Esophagus squamous epithelium (tissue), 5 donors: Measurements from ENCODE around the gene CYTIP. TPM values are rescaled to one million over a fixed set of nuclear protein-coding genes. Genes with fewer than 3 reads are reported as not detected.
"Not testable (repeated sequence)": the region's sequence is repeated elsewhere in the genome, so short reads cannot be mapped to it uniquely, and the experiment has no call there.

Source experiments
- DNase-seq: peaks from one replicate; lab custom pipeline; 2025; lab: John Stamatoyannopoulos, UW
- H3K27ac ChIP-seq, 4 donors: fragments of 200-600 bp; sonication (generic); one replicate each; pipeline ENCODE4 v1.5.1; 2016 to 2019; ENCODE audit warnings: mild to moderate bottlenecking in 1 of 4
- H3K27me3 ChIP-seq, 4 donors: fragments of 200-600 bp; sonication (generic); 1 replicate in 3 of 4; 2 replicates in 1 of 4; pipeline versions ENCODE4 v1.5.1 to v1.6.0; 2017 to 2021; ENCODE audit warnings: antibody characterized with exemption in 1 of 4
- H3K36me3 ChIP-seq, 3 donors: fragments of 200-600 bp; sonication (generic); one replicate each; pipeline ENCODE4 v1.5.1; 2016 to 2019
- H3K4me1 ChIP-seq, 3 donors: fragments of 200-600 bp; sonication (generic); one replicate each; pipeline ENCODE4 v1.5.1; 2017 to 2019
- H3K4me3 ChIP-seq, 4 donors: fragments of 200-600 bp; sonication (generic); 1 replicate in 3 of 4; 2 replicates in 1 of 4; pipeline ENCODE4 v1.5.1; 2016 to 2019; ENCODE audit warnings: mild to moderate bottlenecking in 2 of 4, moderate library complexity in 1 of 4
- H3K9me3 ChIP-seq, 3 donors: fragments of 200-600 bp; sonication (generic); one replicate each; pipeline ENCODE4 v1.5.1; 2016 to 2019
- POLR2A ChIP-seq, 4 donors: fragments of 450-650 bp; IDR thresholded peaks; one replicate each; pipeline ENCODE4 v1.6.1; 2017; ENCODE audit warnings: antibody characterized with exemption in 4 of 4, mild to moderate bottlenecking in 4 of 4, moderate library complexity in 3 of 4
- WGBS, 2 donors: methylation state at CpG; one replicate each; pipeline ENCODE4 v1.1.5; 2018; 5-methylcytosine and 5-hydroxymethylcytosine counted together
- intact Hi-C: fragments of 100-400 bp; cut with DNase I; formaldehyde crosslinking; loops from one replicate; pipeline ENCODE4 v1.15.0; 2022
- total RNA-seq, 4 donors: library from RNA; depleted of rRNA; stranded (reverse); fragments of >200 nt; gene quantifications; one replicate each; pipeline ENCODE4 v1.1.0, GENCODE V29; 2016
- TF ChIP-seq, protein P1 (sequence below), 6 experiments: fragments of 450-650 bp in 4 of 6; fragments of 200-600 bp in 2 of 6; sonication (generic) in 2 of 6; IDR thresholded peaks; one replicate each; pipeline ENCODE4 v1.5.1; 2016 to 2019; ENCODE audit warnings: antibody characterized with exemption in 6 of 6, mild to moderate bottlenecking in 4 of 6, moderate library complexity in 4 of 6
- donor health status: DM: yes; HTN: yes; CAD: no.

The CYTIP gene
- total RNA-seq, 4 donors from 2014 or later: 3.2 to 12.4 (median 3.6) TPM

DNA sequence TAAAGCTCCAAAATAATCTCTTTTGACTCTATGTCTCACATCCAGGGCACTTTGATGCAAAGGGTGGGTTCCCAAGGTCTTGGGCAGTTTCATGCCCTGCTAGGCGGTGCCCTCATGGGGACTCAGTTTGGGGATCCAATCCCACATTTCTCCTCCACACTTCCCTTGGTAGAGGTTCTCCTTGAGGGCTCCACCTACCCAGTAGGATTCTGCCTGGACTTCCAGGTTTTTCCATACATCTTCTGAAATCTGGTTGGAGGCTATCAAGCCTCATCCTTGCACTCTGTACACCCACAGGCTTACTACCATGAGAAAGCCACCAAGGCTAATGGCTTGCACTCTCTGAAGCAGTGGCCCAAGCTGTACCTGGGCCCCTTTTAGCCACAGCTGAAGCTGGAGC lies 68.5 kb downstream of the CYTIP start:
- H3K4me1 ChIP-seq: no peaks in the 10 kb centered on the region
- intact Hi-C loops: no loop called here
- DNase-seq: no peak

GRCh38 chr2:157368508-157368907 lies 75.4 kb downstream of the CYTIP start:
- not testable (repeated sequence) for H3K27me3 ChIP-seq, H3K27ac ChIP-seq, H3K9me3 ChIP-seq, DNase-seq, H3K36me3 ChIP-seq, H3K4me3 ChIP-seq, H3K4me1 ChIP-seq
- intact Hi-C loops: loop anchor here (10.0 kb wide), 1 partner anchor 2004 kb away; no protein-coding TSS in a partner anchor
- 79 to 88% methylated on average over 7 to 12 of the region's 25 CpGs for WGBS, 2 donors

More for the DNA sequence above, 68.5 kb downstream of the CYTIP start:
- Histone ChIP-seq H3K4me3 (no peak overlapping the region), H3K9me3 (peaks cover 0 to 13% (median 4%) of the 10 kb centered on the region in 3 donors), H3K36me3 (no peaks in the 10 kb centered on the region), H3K27ac (no peak overlapping the region), H3K27me3 (no peaks in the 10 kb centered on the region)
- TF ChIP-seq, protein P1, sequence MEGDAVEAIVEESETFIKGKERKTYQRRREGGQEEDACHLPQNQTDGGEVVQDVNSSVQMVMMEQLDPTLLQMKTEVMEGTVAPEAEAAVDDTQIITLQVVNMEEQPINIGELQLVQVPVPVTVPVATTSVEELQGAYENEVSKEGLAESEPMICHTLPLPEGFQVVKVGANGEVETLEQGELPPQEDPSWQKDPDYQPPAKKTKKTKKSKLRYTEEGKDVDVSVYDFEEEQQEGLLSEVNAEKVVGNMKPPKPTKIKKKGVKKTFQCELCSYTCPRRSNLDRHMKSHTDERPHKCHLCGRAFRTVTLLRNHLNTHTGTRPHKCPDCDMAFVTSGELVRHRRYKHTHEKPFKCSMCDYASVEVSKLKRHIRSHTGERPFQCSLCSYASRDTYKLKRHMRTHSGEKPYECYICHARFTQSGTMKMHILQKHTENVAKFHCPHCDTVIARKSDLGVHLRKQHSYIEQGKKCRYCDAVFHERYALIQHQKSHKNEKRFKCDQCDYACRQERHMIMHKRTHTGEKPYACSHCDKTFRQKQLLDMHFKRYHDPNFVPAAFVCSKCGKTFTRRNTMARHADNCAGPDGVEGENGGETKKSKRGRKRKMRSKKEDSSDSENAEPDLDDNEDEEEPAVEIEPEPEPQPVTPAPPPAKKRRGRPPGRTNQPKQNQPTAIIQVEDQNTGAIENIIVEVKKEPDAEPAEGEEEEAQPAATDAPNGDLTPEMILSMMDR (IDR thresholded peaks at IDR 0.05): no peak
- TF ChIP-seq POLR2A (IDR thresholded peaks at IDR 0.05): no peak
- WGBS, 2 donors: 87 to 92% methylated on average over 1 of the region's 1 CpG

DNA sequence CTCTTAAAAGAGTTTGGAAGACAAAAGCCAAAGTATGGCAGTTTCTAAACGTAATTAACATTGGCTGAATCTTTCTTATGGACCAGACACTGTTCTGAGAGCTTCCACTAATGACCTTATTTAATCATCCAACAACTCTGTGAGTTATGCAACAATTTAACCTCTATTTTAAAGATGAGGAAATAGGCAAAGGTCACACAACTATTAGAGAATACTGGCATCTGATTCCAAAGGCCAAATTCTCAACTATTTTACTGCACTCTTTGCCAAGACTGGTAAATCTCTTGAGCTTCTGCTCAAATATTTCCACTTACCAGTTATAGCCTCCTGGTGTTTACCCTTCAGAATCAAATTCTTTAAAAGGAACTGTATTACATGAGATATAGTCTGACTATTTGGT lies 76.2 kb downstream of the CYTIP start:
- intact Hi-C loops: loop anchor here (10.0 kb wide), 1 partner anchor 2003 kb away; no protein-coding TSS in a partner anchor
- H3K9me3 ChIP-seq: no peaks in the 10 kb centered on the region

More for the DNA sequence above, 76.2 kb downstream of the CYTIP start:
- WGBS, 2 donors: 52 to 60% methylated on average over 1 of the region's 1 CpG
- no peak for DNase-seq
- Histone ChIP-seq H3K4me1 (no peaks in the 10 kb centered on the region), H3K4me3 (no peak overlapping the region), H3K27me3 (no peaks in the 10 kb centered on the region), H3K27ac (no peak overlapping the region), H3K36me3 (no peaks in the 10 kb centered on the region)
- no peak for TF ChIP-seq POLR2A (IDR thresholded peaks at IDR 0.05)
- TF ChIP-seq, protein P1 (IDR thresholded peaks at IDR 0.05): no peak

Other genes starting within 250 kb of the CYTIP start
- 10 to 100 TPM in 1 of 4 donors, 1 to 10 TPM in 3; 6.7 to 11.2 (median 8.6) TPM for gene GALNT5, start 186.4 kb downstream of the CYTIP start, total RNA-seq
- 1 to 10 TPM in 1 of 4 donors, under 1 TPM in 2, not detected in 1; 0.04 to 1.1 (median 0.19) TPM for gene ERMN, start 118.3 kb downstream of the CYTIP start, total RNA-seq
- under 1 TPM in 2 of 4 donors, not detected in 2; 0.04 to 0.19 TPM for gene ACVR1C, start 184.8 kb upstream of the CYTIP start, total RNA-seq